DMS114 treated with DMSO at 0.1 percent for 48 hours (cell line): ENCODE data around the gene SAXO2.
"Not testable (repeated sequence)": the region's sequence is repeated elsewhere in the genome, so short reads cannot be mapped to it uniquely, and the experiment has no call there.

Source experiments
- DNase-seq: peaks from one replicate; lab custom pipeline; 2025; ENCODE audit not compliant: unreplicated experiment; lab: John Stamatoyannopoulos, UW

Gene SAXO2

GRCh38 chr15:82284381-82284780, 21.8 kb downstream of the SAXO2 start:
- DNase-seq, result not testable (repeated sequence)

- not testable (repeated sequence) for DNase-seq
These were observed 23.9 kb downstream of the SAXO2 start for GRCh38 chr15:82286475-82286874.

- not testable (repeated sequence) for DNase-seq
These were observed 25.6 kb downstream of the SAXO2 start for GRCh38 chr15:82288202-82288601.

GRCh38 chr15:82292271-82292670, 29.7 kb downstream of the SAXO2 start:
- DNase-seq, result no peak

- no peak for DNase-seq
These were observed 31.6 kb downstream of the SAXO2 start for GRCh38 chr15:82294061-82294690.

GRCh38 chr15:82297546-82297945, 34.9 kb downstream of the SAXO2 start:
- DNase-seq, result no peak

- no peak for DNase-seq
These were observed 35.4 kb downstream of the SAXO2 start for GRCh38 chr15:82298032-82298431.

- no peak for DNase-seq
These were observed 35.9 kb downstream of the SAXO2 start for GRCh38 chr15:82298520-82298919.

- DNase-seq, result not testable (repeated sequence)
These were observed 36.9 kb downstream of the SAXO2 start for GRCh38 chr15:82299511-82299914.

- not testable (repeated sequence) for DNase-seq
These were observed 37.7 kb downstream of the SAXO2 start for GRCh38 chr15:82300326-82300725.

GRCh38 chr15:82300883-82301282, 38.3 kb downstream of the SAXO2 start:
- no peak for DNase-seq

- DNase-seq, result no peak
These were observed 38.8 kb downstream of the SAXO2 start for GRCh38 chr15:82301296-82302016.

GRCh38 chr15:82303956-82304777, 41.5 kb downstream of the SAXO2 start:
- no peak for DNase-seq

- DNase-seq, result no peak
These were observed 42.1 kb downstream of the SAXO2 start for GRCh38 chr15:82304778-82305090.

GRCh38 chr15:82305621-82306048, 43.0 kb downstream of the SAXO2 start:
- no peak for DNase-seq

- DNase-seq, result no peak
These were observed 44.4 kb downstream of the SAXO2 start for GRCh38 chr15:82306791-82307713.

GRCh38 chr15:82307714-82308081, 45.1 kb downstream of the SAXO2 start:
- DNase-seq, result no peak

GRCh38 chr15:82309802-82310201, 47.2 kb downstream of the SAXO2 start:
- DNase-seq, result no peak

- DNase-seq, result not testable (repeated sequence)
These were observed 48.7 kb downstream of the SAXO2 start for GRCh38 chr15:82311321-82311720.

- no peak for DNase-seq
These were observed 50.1 kb downstream of the SAXO2 start for GRCh38 chr15:82312586-82313349.
